ENCODE data around the gene OPCML.

Gene OPCML

DNA sequence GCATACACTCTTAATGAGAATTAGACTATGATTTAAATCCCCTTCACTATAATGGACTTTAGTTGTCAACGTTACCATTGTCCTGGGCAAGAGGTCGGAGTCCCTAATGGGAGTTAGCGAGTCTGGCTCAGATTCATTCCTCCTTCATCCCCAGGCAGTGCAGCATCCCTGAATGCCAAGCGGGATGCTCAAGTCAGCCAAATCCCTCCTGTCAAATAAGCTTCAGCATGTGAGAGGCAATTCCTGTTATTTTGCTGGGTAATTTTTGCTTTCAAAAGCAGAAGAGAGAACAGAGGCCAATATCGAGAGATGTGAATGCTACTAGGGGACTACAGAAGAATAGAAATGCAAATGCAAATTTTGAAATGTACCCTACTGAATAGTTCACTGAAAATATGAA lies 186.2 kb downstream of the OPCML start:
- no peak overlapping the region for H2AFZ ChIP-seq (ENCODE audit: low read length)
- no peak overlapping the region for H3K4me2 ChIP-seq (ENCODE audit: insufficient read depth, low read length, poor library complexity, severe bottlenecking)
- no peak overlapping the region for H3K23ac ChIP-seq (ENCODE audit: low read depth, low read length, poor library complexity)
- H3K79me1 ChIP-seq (ENCODE audit: low read depth, low read length): no peaks in the 10 kb centered on the region
- no peak overlapping the region for H2AK5ac ChIP-seq (ENCODE audit: low read depth, low read length)
- peaks cover 0 to 2% of the 10 kb centered on the region in 2 donors for H3K4me1 ChIP-seq (ENCODE audit: control insufficient read depth in 2 of 2, insufficient read depth in 1 of 2, low read depth in 1 of 2, low read length in 2 of 2)
- H3K4ac ChIP-seq (ENCODE audit: low read length): no peak overlapping the region
- no peak overlapping the region for H3K14ac ChIP-seq (ENCODE audit: low read length)
- no peak overlapping the region for H3K18ac ChIP-seq (ENCODE audit: low read length)
- no peaks in the 10 kb centered on the region for H3K36me3 ChIP-seq (replicated peaks in 1 of 2; ENCODE audit: control insufficient read depth in 2 of 2, insufficient read depth in 2 of 2, low read length in 2 of 2)
- no peak overlapping the region for H2BK12ac ChIP-seq (ENCODE audit: low read length)
- WGBS, 2 donors (ENCODE audit: extremely low coverage in 2 of 2, insufficient read length in 2 of 2, insufficient replicate concordance in 1 of 2): no CpG with 5 or more reads among the region's 5 CpGs
- no peak overlapping the region for H3K9ac ChIP-seq (ENCODE audit: low read depth, low read length, poor library complexity)
- no peak overlapping the region for H4K91ac ChIP-seq (ENCODE audit: low read depth, low read length, poor library complexity)
- H2BK5ac ChIP-seq (ENCODE audit: low read length): no peak overlapping the region
- no peaks in the 10 kb centered on the region for H3K9me3 ChIP-seq (replicated peaks in 1 of 2; ENCODE audit: control insufficient read depth in 2 of 2, insufficient read depth in 1 of 2, low read depth in 1 of 2, low read length in 2 of 2)
- DNase-seq (ENCODE audit: low spot score): no peak
- H4K8ac ChIP-seq (ENCODE audit: low read depth, low read length): no peak overlapping the region
- no peaks in the 10 kb centered on the region for H3K27me3 ChIP-seq (ENCODE audit: control insufficient read depth in 3 of 3, insufficient read depth in 3 of 3, low read depth in 1 of 3, low read length in 3 of 3)
- H2BK120ac ChIP-seq (ENCODE audit: low read depth, low read length): no peak overlapping the region
- H3K27ac ChIP-seq (replicated peaks; ENCODE audit: low read length): no peak overlapping the region
- no peak overlapping the region for H2BK15ac ChIP-seq (ENCODE audit: low read length)
- H3K4me3 ChIP-seq (ENCODE audit: low read length in 2 of 2): no peak overlapping the region

DNA sequence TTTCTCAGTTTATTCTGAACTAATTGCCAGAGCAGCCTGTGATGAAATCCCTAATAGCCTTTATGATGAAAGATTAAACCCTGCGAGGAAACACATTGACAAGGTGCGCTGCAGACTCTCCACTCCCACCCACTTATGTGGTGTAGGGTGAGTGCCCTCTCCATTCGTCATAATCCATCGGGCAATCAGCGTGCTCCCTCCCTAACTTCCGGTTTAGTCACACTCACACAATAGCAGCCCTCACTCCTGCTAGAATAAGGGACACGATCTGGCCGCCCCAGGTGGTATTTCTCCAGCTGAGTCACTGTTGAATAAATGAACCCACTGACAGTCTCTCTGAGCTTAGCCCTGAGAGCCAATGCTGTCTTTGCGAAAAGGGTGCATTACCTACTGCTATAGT lies 188.3 kb downstream of the OPCML start:
- no peak overlapping the region for H3K23ac ChIP-seq (ENCODE audit: low read depth, low read length, poor library complexity)
- H4K91ac ChIP-seq (ENCODE audit: low read depth, low read length, poor library complexity): no peak overlapping the region
- H3K4ac ChIP-seq (ENCODE audit: low read length): no peak overlapping the region
- H3K9me3 ChIP-seq (replicated peaks in 1 of 2; ENCODE audit: control insufficient read depth in 2 of 2, insufficient read depth in 1 of 2, low read depth in 1 of 2, low read length in 2 of 2): no peaks in the 10 kb centered on the region
- peaks cover 4 to 5% of the 10 kb centered on the region in 2 donors for H3K4me1 ChIP-seq (ENCODE audit: control insufficient read depth in 2 of 2, insufficient read depth in 1 of 2, low read depth in 1 of 2, low read length in 2 of 2)
- no peak overlapping the region for H2BK15ac ChIP-seq (ENCODE audit: low read length)
- no peak overlapping the region for H3K9ac ChIP-seq (ENCODE audit: low read depth, low read length, poor library complexity)
- H3K27ac ChIP-seq (replicated peaks; ENCODE audit: low read length): no peak overlapping the region
- no peak overlapping the region for H3K18ac ChIP-seq (ENCODE audit: low read length)
- H3K14ac ChIP-seq (ENCODE audit: low read length): no peak overlapping the region
- no peak overlapping the region for H3K4me2 ChIP-seq (ENCODE audit: insufficient read depth, low read length, poor library complexity, severe bottlenecking)
- H2BK5ac ChIP-seq (ENCODE audit: low read length): no peak overlapping the region
- no peak overlapping the region for H2AFZ ChIP-seq (ENCODE audit: low read length)
- H2BK12ac ChIP-seq (ENCODE audit: low read length): no peak overlapping the region
- H3K36me3 ChIP-seq (replicated peaks in 1 of 2; ENCODE audit: control insufficient read depth in 2 of 2, insufficient read depth in 2 of 2, low read length in 2 of 2): no peaks in the 10 kb centered on the region
- no peak overlapping the region for H2AK5ac ChIP-seq (ENCODE audit: low read depth, low read length)
- H2BK120ac ChIP-seq (ENCODE audit: low read depth, low read length): no peak overlapping the region
- no peaks in the 10 kb centered on the region for H3K79me1 ChIP-seq (ENCODE audit: low read depth, low read length)
- no peaks in the 10 kb centered on the region for H3K27me3 ChIP-seq (ENCODE audit: control insufficient read depth in 3 of 3, insufficient read depth in 3 of 3, low read depth in 1 of 3, low read length in 3 of 3)
- no peak overlapping the region for H4K8ac ChIP-seq (ENCODE audit: low read depth, low read length)
- no CpG with 5 or more reads among the region's 9 CpGs for WGBS, 2 donors (ENCODE audit: extremely low coverage in 2 of 2, insufficient read length in 2 of 2, insufficient replicate concordance in 1 of 2)
- H3K4me3 ChIP-seq (ENCODE audit: low read length in 2 of 2): no peak overlapping the region
- DNase-seq (ENCODE audit: low spot score): no peak

DNA sequence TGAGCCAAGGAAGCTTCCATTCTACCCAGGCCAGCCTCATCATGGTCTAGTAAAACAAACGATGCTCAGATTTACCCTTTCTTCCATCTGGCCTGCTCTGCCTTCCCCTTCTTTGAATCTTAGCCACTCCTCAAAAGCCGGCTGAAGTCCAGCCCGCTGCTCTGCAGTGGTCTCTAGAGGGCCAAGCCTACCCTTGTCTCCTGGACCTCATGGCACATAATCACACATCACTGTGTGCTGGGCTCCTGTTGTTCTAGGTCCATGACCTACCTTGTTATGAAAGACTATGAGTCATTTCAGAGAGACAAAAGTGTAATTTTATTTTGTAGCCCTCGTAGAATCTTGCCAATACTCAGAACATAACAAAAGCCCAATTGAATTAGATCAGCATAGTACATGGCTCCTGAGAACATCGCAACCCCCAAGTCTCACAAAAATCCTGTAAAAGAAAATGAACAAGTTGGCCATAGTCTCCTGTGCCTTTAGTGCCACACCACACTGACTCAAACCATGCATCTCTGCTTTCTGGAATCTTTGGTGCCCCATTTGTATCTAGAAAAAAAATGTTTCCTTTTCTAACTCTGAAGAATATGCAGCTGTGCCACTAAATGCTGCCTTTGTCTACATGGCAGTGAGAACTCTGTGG lies 192.7 kb downstream of the OPCML start:
- no peak overlapping the region for H2BK120ac ChIP-seq (ENCODE audit: low read depth, low read length)
- H2BK12ac ChIP-seq (ENCODE audit: low read length): no peak overlapping the region
- no peak overlapping the region for H3K18ac ChIP-seq (ENCODE audit: low read length)
- no peak overlapping the region for H3K4me2 ChIP-seq (ENCODE audit: insufficient read depth, low read length, poor library complexity, severe bottlenecking)
- DNase-seq (ENCODE audit: low spot score): no peak
- H3K4me3 ChIP-seq (ENCODE audit: low read length in 2 of 2): no peak overlapping the region
- no peaks in the 10 kb centered on the region for H3K36me3 ChIP-seq (replicated peaks in 1 of 2; ENCODE audit: control insufficient read depth in 2 of 2, insufficient read depth in 2 of 2, low read length in 2 of 2)
- H3K23ac ChIP-seq (ENCODE audit: low read depth, low read length, poor library complexity): no peak overlapping the region
- H3K14ac ChIP-seq (ENCODE audit: low read length): no peak overlapping the region
- H3K27ac ChIP-seq (replicated peaks; ENCODE audit: low read length): no peak overlapping the region
- H3K4me1 ChIP-seq (ENCODE audit: control insufficient read depth in 2 of 2, insufficient read depth in 1 of 2, low read depth in 1 of 2, low read length in 2 of 2): peaks cover 14 to 16% of the 10 kb centered on the region in 2 donors
- no CpG with 5 or more reads among the region's 5 CpGs for whole genome bisulfite sequencing, 2 donors (ENCODE audit: extremely low coverage in 2 of 2, insufficient read length in 2 of 2, insufficient replicate concordance in 1 of 2)
- H2BK5ac ChIP-seq (ENCODE audit: low read length): no peak overlapping the region
- H3K79me1 ChIP-seq (ENCODE audit: low read depth, low read length): no peaks in the 10 kb centered on the region
- no peak overlapping the region for H3K9ac ChIP-seq (ENCODE audit: low read depth, low read length, poor library complexity)
- H2BK15ac ChIP-seq (ENCODE audit: low read length): no peak overlapping the region
- peaks cover 0 to 2% of the 10 kb centered on the region in 2 donors for H3K9me3 ChIP-seq (replicated peaks in 1 of 2; ENCODE audit: control insufficient read depth in 2 of 2, insufficient read depth in 1 of 2, low read depth in 1 of 2, low read length in 2 of 2)
- H3K4ac ChIP-seq (ENCODE audit: low read length): no peak overlapping the region
- no peak overlapping the region for H2AFZ ChIP-seq (ENCODE audit: low read length)
- no peak overlapping the region for H4K8ac ChIP-seq (ENCODE audit: low read depth, low read length)
- no peak overlapping the region for H2AK5ac ChIP-seq (ENCODE audit: low read depth, low read length)
- no peak overlapping the region for H4K91ac ChIP-seq (ENCODE audit: low read depth, low read length, poor library complexity)
- H3K27me3 ChIP-seq (ENCODE audit: control insufficient read depth in 3 of 3, insufficient read depth in 3 of 3, low read depth in 1 of 3, low read length in 3 of 3): no peaks in the 10 kb centered on the region

DNA sequence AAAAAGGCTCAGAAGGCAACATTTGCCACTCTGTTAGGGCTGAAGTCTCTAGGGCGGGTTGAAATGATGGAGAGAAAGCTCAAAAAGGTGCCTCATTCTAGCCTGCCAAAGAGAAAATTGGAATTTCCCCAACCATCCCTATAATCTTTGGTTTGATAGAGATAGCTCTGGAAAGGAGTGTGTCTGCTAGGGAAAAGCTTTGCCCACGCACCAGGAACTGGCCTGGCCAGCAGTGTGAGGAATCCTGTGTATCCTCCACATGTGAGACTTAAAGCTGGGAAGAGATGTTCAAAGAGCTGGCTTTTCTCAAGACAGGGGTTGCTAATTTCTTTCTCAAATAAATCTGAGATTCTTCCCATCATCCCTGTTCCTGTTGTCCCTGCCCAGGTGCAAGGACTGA lies 193.7 kb downstream of the OPCML start:
- Histone ChIP-seq H2BK15ac (ENCODE audit: low read length) (no peak overlapping the region), H2BK120ac (ENCODE audit: low read depth, low read length) (no peak overlapping the region), H3K4me1 (ENCODE audit: control insufficient read depth in 2 of 2, insufficient read depth in 1 of 2, low read depth in 1 of 2, low read length in 2 of 2) (peaks cover 11 to 16% of the 10 kb centered on the region in 2 donors), H3K9me3 (replicated peaks in 1 of 2; ENCODE audit: control insufficient read depth in 2 of 2, insufficient read depth in 1 of 2, low read depth in 1 of 2, low read length in 2 of 2) (peaks cover 0 to 2% of the 10 kb centered on the region in 2 donors), H3K4me3 (ENCODE audit: low read length in 2 of 2) (no peak overlapping the region), H4K8ac (ENCODE audit: low read depth, low read length) (no peak overlapping the region), H2AK5ac (ENCODE audit: low read depth, low read length) (no peak overlapping the region), H3K79me1 (ENCODE audit: low read depth, low read length) (no peaks in the 10 kb centered on the region), H3K36me3 (replicated peaks in 1 of 2; ENCODE audit: control insufficient read depth in 2 of 2, insufficient read depth in 2 of 2, low read length in 2 of 2) (no peaks in the 10 kb centered on the region), H2AFZ (ENCODE audit: low read length) (no peak overlapping the region), H3K18ac (ENCODE audit: low read length) (no peak overlapping the region), H3K4me2 (ENCODE audit: insufficient read depth, low read length, poor library complexity, severe bottlenecking) (no peak overlapping the region), H3K14ac (ENCODE audit: low read length) (no peak overlapping the region), H3K9ac (ENCODE audit: low read depth, low read length, poor library complexity) (no peak overlapping the region), H3K27ac (replicated peaks; ENCODE audit: low read length) (no peak overlapping the region), H2BK12ac (ENCODE audit: low read length) (no peak overlapping the region), H3K27me3 (ENCODE audit: control insufficient read depth in 3 of 3, insufficient read depth in 3 of 3, low read depth in 1 of 3, low read length in 3 of 3) (no peaks in the 10 kb centered on the region), H3K4ac (ENCODE audit: low read length) (no peak overlapping the region), H3K23ac (ENCODE audit: low read depth, low read length, poor library complexity) (no peak overlapping the region), H2BK5ac (ENCODE audit: low read length) (no peak overlapping the region), H4K91ac (ENCODE audit: low read depth, low read length, poor library complexity) (no peak overlapping the region)
- DNase-seq (ENCODE audit: low spot score): no peak
- no CpG with 5 or more reads among the region's 2 CpGs for WGBS, 2 donors (ENCODE audit: extremely low coverage in 2 of 2, insufficient read length in 2 of 2, insufficient replicate concordance in 1 of 2)
